Measurements from ENCODE around the gene LHFPL4. TPM values are rescaled to one million over a fixed set of nuclear protein-coding genes. Genes with fewer than 3 reads are reported as not detected.
"Not testable (repeated sequence)": the region's sequence is repeated elsewhere in the genome, so short reads cannot be mapped to it uniquely, and the experiment has no call there.

Gene LHFPL4
- under 1 TPM in 1 of 4 donors, not detected in 3; under 0.01 TPM for total RNA-seq

- 2 to 5% methylated on average over 15 to 17 of the region's 75 CpGs for WGBS, 2 donors
- TF ChIP-seq CTCF (IDR thresholded peaks at IDR 0.05): no peak
- TF ChIP-seq POLR2A (IDR thresholded peaks at IDR 0.05): no peak
- no peak for TF ChIP-seq EP300 (IDR thresholded peaks at IDR 0.05)
- peaks cover 0 to 5% (median 0%) of the 10 kb centered on the region in 4 donors for H3K4me1 ChIP-seq
- H3K36me3 ChIP-seq: no peaks in the 10 kb centered on the region
- H3K9me3 ChIP-seq: no peaks in the 10 kb centered on the region
- H3K27me3 ChIP-seq: peaks cover 0 to 46% of the 10 kb centered on the region in 2 donors
- H3K27ac ChIP-seq: no peak within 1 kb of the TSS
- H3K4me3 ChIP-seq: peak within 1 kb of the TSS in 1 of 4 donors; percentile 18
- DNase-seq (ENCODE audit: low spot score in 2 of 2): no peak
Observed at GRCh38 chr3:9553021-9553947, at the start of gene LHFPL4. Gene LHFPL4, minus strand, starts transcription at chr3:9553822. Its CDS starts 1,143 bp downstream, at chr3:9552679.

DNA sequence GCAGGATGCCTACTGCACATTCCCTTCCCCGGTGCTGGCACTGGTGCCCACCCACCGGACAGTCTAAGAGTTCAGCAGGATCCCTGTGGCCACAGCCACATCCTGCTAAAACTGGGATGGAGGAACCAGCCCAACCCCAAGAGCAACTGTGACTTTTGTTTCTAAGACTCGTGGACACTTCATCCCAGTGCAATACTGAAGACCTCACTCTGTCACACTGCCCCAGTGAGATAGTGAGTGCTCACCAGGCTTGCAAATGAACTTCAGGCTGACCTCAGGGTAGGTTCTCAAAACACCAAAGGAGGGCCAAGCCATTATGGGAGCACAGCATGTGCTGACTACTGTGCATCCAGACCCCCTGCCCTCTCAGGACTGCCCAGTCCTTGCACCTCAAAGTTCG is 49.0 kb upstream of the LHFPL4 start:
- no peak for TF ChIP-seq POLR2A (IDR thresholded peaks at IDR 0.05)
- no peak for TF ChIP-seq EP300 (IDR thresholded peaks at IDR 0.05)
- TF ChIP-seq CTCF (IDR thresholded peaks at IDR 0.05): no peak
- H3K9me3 ChIP-seq: peaks cover 0 to 42% (median 4%) of the 10 kb centered on the region in 4 donors
- no peaks in the 10 kb centered on the region for H3K36me3 ChIP-seq
- H3K4me3 ChIP-seq: no peak overlapping the region
- DNase-seq (ENCODE audit: low spot score in 2 of 2): no peak
- H3K27me3 ChIP-seq: peaks cover 0 to 10% of the 10 kb centered on the region in 2 donors
- H3K4me1 ChIP-seq: peaks cover 0 to 11% (median 0%) of the 10 kb centered on the region in 4 donors
- no peak overlapping the region for H3K27ac ChIP-seq
- 64 to 88% methylated on average over 2 to 4 of the region's 4 CpGs for WGBS, 2 donors

DNA sequence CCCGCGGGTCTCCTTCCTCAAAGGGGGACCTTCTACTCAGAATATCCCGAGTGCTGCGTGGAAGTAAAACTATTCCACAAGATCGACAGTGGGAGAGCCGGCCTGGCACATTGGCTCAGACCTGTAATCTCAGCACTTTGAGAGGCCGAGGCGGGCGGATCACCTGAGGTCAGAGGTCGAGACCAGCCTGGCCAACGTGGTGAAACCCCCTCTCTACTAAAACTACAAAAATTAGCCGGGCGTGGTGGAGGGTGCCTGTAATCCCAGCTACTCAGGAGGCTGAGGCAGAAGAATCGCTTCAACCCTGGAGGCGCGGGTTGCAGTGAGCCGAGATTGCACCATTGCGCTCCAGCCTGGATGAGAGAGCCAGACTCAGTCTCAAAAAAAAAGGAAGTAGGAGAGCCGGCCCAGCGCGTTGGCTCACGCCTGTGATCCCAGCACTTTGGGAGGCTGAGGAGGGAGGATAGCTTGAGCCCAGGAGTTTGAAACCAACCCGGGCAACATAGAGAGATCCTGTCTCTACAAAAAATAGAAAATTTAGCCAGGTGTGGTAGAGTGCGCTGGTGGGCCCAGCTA is 47.5 kb upstream of the LHFPL4 start:
- Histone ChIP-seq H3K9me3 (peaks cover 0 to 44% (median 4%) of the 10 kb centered on the region in 4 donors), H3K4me1 (peaks cover 0 to 11% (median 0%) of the 10 kb centered on the region in 4 donors), H3K4me3 (peak overlapping the region in 2 of 4 donors; percentile 9 to 41), H3K27ac (peak overlapping the region in 2 of 4 donors; percentile 43 to 82)
- not testable (repeated sequence) for H3K27me3 ChIP-seq; DNase-seq (ENCODE audit: low spot score in 2 of 2); H3K36me3 ChIP-seq
- 69 to 71% methylated on average over 22 to 24 of the region's 24 CpGs for whole genome bisulfite sequencing, 2 donors

GRCh38 chr3:9600597-9600996 is 47.0 kb upstream of the LHFPL4 start:
- H3K4me3 ChIP-seq: peak overlapping the region in 2 of 4 donors; percentile 9 to 41
- DNase-seq (ENCODE audit: low spot score in 2 of 2): no peak
- H3K27me3 ChIP-seq: peaks cover 0 to 10% of the 10 kb centered on the region in 2 donors
- peaks cover 0 to 44% (median 2%) of the 10 kb centered on the region in 4 donors for H3K9me3 ChIP-seq
- peaks cover 0 to 11% (median 0%) of the 10 kb centered on the region in 4 donors for H3K4me1 ChIP-seq
- H3K27ac ChIP-seq: peak overlapping the region in 2 of 4 donors; percentile 43 to 82
- H3K36me3 ChIP-seq: no peaks in the 10 kb centered on the region
- 2% methylated on average over 14 to 21 of the region's 42 CpGs for WGBS, 2 donors
- TF ChIP-seq POLR2A (IDR thresholded peaks at IDR 0.05) (no peak), CTCF (IDR thresholded peaks at IDR 0.05) (no peak), EP300 (IDR thresholded peaks at IDR 0.05) (no peak)

DNA sequence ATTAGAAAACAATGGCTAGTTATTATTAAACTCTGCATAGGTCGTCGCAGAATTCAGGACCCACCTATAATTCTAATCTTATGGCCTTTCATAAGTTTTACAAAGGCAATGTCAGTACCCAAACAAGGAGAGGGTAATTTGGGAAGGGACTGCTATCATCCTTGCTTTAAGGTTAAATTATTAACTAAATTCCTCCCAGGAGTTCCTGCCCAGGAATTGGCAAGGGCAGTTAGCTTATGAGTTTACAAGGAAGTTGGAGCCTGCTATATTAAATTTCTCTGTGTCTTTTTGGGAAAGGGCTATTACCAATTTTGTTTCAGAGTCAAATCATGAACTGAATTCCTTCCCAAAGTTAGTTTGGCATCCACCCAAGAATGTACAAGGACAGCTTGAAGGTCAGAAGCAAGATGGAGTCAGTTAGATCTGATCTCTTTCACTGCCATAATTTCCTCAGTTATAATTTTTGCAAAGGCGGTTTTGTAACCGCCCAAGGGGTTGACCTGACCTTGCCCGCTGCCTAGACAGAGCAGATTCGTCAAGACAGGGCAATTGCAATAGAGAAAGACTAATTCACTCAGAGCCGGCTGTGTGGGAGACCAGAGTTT is 45.3 kb upstream of the LHFPL4 start:
- peaks cover 0 to 11% (median 0%) of the 10 kb centered on the region in 4 donors for H3K4me1 ChIP-seq
- TF ChIP-seq CTCF (IDR thresholded peaks at IDR 0.05) (no peak), EP300 (IDR thresholded peaks at IDR 0.05) (no peak), POLR2A (IDR thresholded peaks at IDR 0.05) (no peak)
- WGBS, 2 donors: 48 to 55% methylated on average over 7 of the region's 7 CpGs
- H3K27me3 ChIP-seq: peaks cover 0 to 10% of the 10 kb centered on the region in 2 donors
- no peak overlapping the region for H3K4me3 ChIP-seq
- no peaks in the 10 kb centered on the region for H3K36me3 ChIP-seq
- peaks cover 0 to 37% (median 0%) of the 10 kb centered on the region in 4 donors for H3K9me3 ChIP-seq
- DNase-seq (ENCODE audit: low spot score in 2 of 2): no peak
- peak overlapping the region in 2 of 4 donors; percentile 55 to 82 for H3K27ac ChIP-seq
